ENCODE measurements around the gene CLCN5. TPM values are rescaled to one million over a fixed set of nuclear protein-coding genes. Genes with fewer than 3 reads are reported as not detected.
"Not testable (repeated sequence)": the region's sequence is repeated elsewhere in the genome, so short reads cannot be mapped to it uniquely, and the experiment has no call there.

Gene CLCN5
- total RNA-seq, 1 experiment from 2014 or later: 0.34 TPM

DNA sequence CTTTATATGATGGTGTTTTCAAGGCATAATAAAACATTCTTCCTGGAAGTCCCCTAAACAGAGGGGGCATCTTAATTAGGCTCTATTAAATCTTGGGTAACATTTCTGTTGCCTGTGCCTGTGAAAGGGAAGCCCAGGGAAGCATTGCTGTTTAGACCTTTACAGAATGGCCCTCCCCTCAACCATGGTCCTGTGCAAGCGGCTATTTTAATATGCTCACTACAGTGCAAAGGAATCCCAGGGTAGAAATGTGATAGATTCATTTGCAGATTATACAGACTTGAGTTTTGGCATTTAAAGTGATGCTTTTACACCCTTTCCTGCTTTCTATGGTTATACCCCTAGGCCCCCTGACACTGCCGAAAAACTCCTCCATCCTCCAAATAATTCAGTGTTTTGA lies 65.3 kb downstream of the CLCN5 start:
- in situ Hi-C loops (cut with HindIII; ENCODE audit: low pct_unique_long_range_greater_than_20kb, low sequenced_read_pairs): no loop called here
- no peak for DNase-seq (ENCODE audit: low read depth)

DNA sequence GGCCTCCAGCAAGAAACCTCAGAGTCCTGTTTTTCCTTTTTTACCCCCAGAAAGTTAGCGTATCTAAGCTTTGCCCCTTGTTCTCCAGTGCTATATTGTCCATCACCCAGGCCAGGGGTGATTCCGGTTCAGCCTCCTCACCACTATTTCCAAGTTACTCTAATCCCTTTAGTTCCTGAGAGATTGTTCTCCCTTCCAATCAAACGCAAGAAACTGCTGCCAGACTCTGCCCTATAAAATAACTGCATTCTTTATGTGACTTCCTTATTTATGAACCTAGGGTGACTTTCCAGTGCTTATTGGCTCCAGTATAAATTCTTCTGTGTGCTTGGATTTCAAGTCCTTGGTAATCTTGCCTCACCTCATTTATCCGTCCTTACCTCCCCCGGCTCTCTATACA lies 65.7 kb downstream of the CLCN5 start:
- DNase-seq (ENCODE audit: low read depth): no peak
- in situ Hi-C loops (cut with HindIII; ENCODE audit: low pct_unique_long_range_greater_than_20kb, low sequenced_read_pairs): no loop called here

DNA sequence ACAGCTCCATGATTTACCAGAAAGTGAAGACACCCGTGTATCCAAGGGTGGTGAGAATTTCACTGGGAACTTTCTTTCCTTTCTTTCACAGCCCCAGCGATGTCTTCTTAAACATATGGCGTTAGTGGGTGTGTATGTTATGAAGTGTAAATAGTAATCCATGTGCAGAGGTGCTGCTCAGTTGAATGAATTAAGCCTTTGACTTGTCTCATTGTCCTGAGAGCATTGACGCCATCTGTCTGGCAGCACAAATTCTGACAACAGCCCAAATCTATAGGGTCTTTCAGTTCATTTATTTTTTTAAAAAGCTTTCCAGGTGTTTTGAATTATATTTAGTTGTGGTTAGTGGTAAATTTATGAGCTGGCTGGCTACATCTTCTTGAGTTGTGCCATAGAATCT lies 69.4 kb downstream of the CLCN5 start:
- no peak for DNase-seq (ENCODE audit: low read depth)
- in situ Hi-C loops (cut with HindIII; ENCODE audit: low pct_unique_long_range_greater_than_20kb, low sequenced_read_pairs): no loop called here

DNA sequence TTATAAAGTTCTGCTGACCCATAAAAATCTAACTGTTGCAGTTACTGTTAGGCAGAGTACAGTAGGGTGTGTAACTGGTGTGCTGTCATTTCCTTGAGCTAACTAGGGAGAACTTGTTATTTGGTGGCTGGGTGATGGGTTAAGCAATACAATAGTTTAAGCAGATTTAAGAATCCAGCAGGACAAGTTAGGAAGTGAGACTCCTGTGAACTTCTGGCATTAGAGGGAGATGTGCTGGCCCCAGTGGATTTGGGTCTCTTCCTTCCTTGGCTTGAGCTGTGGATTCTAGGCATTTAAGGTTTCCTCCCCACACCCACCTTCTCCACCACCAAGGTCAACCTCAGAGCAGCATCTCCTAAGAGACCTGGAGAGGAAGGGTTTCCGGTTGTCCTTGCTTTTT lies 70.5 kb downstream of the CLCN5 start:
- in situ Hi-C loops (cut with HindIII; ENCODE audit: low pct_unique_long_range_greater_than_20kb, low sequenced_read_pairs): no loop called here

DNA sequence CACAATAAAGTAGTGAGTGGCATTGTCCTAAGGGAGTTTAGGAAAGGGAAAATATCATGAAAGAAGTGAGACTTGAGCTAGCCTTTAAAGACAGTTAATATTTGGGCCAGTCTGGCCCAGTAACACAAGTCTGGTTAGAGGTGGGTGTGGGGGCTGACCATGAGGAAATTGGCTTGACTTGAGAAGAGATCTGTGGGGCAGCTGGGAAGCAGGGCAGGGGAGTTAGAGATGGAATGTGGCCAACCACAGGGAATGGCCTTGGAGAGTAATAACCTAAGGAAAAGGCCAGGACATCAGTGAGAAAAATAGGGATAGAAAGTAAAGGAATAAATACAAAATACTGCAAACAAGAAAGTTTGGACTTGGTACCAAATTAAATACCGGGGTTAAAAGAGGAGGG lies 71.3 kb downstream of the CLCN5 start:
- DNase-seq (ENCODE audit: low read depth): no peak
- in situ Hi-C loops (cut with HindIII; ENCODE audit: low pct_unique_long_range_greater_than_20kb, low sequenced_read_pairs): no loop called here

More for the DNA sequence above, 70.5 kb downstream of the CLCN5 start:
- no peak for DNase-seq (ENCODE audit: low read depth)

DNA sequence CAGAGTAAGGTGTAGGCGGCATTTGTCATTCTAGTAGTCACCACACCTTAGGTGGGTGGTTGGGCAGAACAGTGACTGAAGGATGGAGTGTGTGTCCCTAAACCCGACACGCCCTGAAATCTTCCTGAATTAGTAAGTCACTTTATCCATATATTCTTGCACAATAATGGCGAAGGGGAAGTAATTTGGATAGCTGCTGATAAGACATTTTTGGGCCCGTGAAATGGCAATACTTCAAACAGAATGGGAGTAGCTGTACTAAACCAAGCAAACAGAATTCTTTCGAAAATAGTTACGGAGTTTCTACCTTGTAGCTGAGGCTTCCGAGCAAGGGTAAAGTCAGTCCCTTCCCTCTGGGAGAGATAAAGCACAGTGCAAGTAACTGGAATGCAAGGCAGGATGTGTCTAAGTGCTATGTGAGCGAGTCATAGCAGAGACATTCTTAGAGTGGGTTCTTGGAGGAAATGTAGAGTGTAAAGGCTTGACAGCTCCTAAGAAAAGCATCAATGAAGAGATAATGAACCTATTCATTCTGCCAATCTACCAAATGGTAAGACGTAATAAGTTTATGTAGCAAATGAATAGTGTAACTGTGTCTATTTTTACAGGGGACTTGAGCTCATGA lies 72.8 kb downstream of the CLCN5 start:
- peak; percentile 26 for DNase-seq (ENCODE audit: low read depth)
- in situ Hi-C loops (cut with HindIII; ENCODE audit: low pct_unique_long_range_greater_than_20kb, low sequenced_read_pairs): no loop called here

DNA sequence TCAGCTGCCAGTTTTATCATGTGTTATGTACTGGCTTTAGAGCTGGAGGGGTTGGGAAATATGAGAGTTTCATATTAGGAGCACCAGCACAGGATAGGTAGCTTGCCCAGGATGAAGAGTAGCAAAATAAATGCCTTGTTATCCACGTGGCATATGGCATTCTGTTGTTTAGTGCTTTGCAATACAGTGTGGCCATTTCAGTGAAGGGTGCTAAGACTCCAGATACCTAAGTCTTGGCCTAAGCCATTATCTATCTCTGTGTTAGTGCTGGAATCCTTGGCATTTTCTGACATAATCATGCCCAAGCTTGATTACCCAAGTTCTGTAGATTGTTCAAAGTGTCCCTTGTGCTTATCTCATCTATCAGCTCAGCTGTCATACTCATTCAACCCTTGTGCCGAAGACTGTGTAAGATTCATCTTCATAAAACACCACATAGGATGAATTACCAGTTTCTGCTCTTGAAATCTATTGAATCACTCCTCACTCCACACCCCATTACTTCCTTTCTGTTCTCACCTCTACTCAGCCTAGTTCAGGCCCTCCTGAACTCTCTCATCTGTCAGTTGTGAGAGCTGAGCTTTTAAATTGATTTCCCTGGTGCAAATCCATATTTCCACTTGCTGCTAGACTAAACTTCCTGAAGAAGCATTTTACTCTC lies 73.5 kb downstream of the CLCN5 start:
- in situ Hi-C loops (cut with HindIII; ENCODE audit: low pct_unique_long_range_greater_than_20kb, low sequenced_read_pairs): no loop called here
- DNase-seq (ENCODE audit: low read depth): no peak

DNA sequence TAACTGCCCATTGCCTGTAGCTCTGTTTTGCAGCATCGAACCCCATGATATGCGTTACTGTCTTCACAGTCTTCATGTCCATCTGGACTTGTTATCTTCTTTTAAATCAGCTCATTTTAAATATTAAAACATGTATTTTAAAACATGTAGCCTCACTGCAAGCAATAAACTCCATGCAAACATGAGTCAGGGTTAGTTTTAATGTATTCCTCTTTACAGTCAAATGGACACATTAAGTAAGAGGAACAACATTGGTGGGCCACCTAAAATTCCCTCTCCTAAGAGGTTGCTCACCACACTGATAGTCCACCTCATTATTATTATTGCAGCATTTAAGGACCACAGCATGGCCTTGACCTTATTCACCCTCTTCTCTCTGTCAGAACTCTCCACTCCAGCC lies 74.1 kb downstream of the CLCN5 start:
- DNase-seq (ENCODE audit: low read depth): no peak
- in situ Hi-C loops (cut with HindIII; ENCODE audit: low pct_unique_long_range_greater_than_20kb, low sequenced_read_pairs): no loop called here

DNA sequence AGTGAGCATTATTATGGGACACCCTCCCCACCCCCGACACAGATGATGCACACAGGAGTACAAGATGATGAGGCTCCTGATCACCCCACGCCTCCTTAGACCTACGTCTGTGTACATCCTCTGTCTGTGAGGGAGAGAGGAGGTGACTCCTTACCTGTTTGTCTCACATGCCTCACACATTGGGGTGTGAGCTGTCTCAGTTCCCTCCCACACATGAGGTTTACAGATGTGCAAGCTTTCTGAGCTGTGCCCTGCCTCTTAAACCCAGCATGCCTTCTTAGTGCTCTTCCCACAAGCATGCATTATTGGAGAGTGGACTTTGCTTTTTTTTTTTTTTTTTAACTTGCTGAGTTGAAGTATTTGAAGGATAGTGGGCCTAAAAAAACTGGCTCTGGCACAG lies 76.7 kb downstream of the CLCN5 start:
- DNase-seq (ENCODE audit: low read depth): no peak
- in situ Hi-C loops (cut with HindIII; ENCODE audit: low pct_unique_long_range_greater_than_20kb, low sequenced_read_pairs): no loop called here

DNA sequence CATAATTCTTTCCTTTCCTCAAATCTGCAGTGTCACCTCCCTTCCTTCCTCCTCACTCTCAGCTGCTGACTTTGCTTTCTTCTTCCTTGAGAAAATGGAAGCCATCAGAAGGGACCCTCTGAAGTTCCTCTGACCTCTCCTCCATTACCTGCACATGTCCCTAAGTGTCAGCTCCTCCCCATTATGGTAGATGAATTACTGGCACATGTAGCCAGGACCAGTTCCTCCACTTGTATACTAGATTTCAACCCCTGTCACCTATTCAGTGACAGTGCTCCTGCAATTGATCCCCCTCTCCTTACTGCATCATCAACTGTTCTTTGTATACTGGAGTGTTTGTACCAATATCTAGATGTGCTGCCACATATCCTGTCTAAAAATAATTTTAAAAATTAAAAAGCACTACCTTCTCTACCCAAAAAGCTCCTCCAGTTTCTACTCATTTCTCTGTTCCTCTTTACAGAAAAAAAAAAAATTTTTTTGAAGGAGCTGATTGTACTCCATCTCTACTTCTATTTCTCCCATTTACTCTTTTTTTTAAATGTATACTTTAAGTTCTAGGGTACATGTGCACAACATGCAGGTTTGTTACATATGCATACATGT lies 78.6 kb downstream of the CLCN5 start:
- no peak for DNase-seq (ENCODE audit: low read depth)
- in situ Hi-C loops (cut with HindIII; ENCODE audit: low pct_unique_long_range_greater_than_20kb, low sequenced_read_pairs): no loop called here

DNA sequence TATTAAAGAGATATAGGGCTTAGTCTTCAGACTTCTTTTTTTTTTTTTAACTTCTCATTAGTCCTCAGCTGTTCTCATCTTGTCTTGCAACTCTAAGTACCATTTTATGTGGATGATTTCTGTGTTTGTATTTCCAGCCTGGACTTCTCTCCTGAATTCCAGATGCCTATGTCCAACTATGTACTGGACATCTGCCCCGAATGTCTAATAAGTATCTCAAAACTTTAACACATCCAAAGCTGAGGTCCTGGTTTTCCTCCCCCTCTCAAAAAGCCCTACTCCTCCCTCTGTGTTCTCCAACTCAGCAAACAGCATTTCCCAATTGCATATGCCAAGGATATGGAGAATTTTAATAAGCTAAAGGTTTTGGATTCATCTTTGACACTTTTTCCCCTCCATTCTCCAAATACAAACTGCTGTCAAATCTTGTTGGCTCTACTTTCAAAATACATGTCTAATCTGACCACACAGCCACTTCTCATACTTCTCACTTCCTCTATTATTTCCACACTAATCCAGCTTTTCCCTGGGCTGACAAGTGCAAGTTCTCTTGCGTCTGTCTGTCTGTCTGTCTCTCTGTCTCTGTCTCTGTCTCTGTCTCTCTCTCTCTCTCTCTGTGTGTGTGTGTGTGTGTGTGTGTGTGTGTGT lies 79.8 kb downstream of the CLCN5 start:
- in situ Hi-C loops (cut with HindIII; ENCODE audit: low pct_unique_long_range_greater_than_20kb, low sequenced_read_pairs): no loop called here
- no peak for DNase-seq (ENCODE audit: low read depth)

DNA sequence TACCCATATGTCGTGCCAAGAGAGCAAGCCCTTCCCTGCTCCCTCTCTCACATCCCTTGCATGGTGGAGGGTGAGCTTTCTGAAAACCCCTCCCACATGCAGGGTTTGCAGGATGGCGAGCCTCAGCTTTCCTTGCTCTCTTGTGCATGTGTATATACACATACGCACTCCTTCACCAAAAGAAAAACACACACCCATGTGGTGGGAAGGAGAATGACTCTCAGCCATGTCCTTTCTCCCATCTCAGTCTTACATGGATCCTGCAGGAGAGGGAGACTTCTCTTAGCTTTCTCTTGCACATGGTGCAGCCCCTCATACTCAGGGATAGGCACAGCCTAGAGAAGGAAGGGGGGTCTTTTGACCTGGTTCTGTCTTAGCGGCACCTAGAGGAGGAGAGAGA lies 81.1 kb downstream of the CLCN5 start:
- in situ Hi-C loops (cut with HindIII; ENCODE audit: low pct_unique_long_range_greater_than_20kb, low sequenced_read_pairs): no loop called here
- no peak for DNase-seq (ENCODE audit: low read depth)

DNA sequence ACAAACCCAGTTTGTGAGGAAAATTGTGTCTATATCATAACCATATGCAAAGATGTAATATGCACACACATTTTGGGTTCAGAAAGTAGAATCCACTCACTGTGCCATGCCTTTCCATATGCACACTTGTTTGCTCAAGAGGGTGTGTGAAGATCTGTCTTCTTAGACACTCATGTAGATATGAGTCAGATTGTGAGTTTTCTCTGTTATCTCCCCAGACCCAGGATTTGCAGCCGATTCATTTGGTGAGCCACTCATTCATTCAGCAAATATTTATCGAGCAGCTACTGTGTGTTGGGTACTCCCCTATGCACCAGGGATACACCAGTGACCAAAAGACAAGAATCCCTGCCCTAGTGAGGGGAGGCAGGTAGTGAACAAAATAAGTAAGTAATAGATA lies 81.5 kb downstream of the CLCN5 start:
- in situ Hi-C loops (cut with HindIII; ENCODE audit: low pct_unique_long_range_greater_than_20kb, low sequenced_read_pairs): no loop called here
- no peak for DNase-seq (ENCODE audit: low read depth)

DNA sequence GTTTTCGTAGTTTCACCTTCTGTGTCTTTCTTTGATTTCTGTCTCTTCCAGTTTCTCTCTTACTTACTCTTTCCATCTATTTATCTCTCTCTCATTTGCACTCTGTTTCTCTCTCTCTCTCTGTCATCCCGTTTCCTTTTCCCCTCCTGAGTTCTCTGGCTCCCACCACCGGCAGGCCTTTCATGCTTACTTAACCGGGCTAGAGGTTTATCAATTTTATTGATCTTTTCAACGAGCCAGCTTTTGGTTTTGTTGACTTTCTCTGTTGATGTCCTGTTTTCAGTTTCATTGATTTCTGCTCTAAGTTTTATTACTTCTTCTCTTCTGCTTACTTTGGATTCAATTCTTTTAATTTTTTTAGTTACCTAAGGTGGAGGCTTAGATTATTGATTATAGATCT lies 103.2 kb downstream of the CLCN5 start:
- in situ Hi-C loops (cut with HindIII; ENCODE audit: low pct_unique_long_range_greater_than_20kb, low sequenced_read_pairs); DNase-seq (ENCODE audit: low read depth): not testable (repeated sequence)

DNA sequence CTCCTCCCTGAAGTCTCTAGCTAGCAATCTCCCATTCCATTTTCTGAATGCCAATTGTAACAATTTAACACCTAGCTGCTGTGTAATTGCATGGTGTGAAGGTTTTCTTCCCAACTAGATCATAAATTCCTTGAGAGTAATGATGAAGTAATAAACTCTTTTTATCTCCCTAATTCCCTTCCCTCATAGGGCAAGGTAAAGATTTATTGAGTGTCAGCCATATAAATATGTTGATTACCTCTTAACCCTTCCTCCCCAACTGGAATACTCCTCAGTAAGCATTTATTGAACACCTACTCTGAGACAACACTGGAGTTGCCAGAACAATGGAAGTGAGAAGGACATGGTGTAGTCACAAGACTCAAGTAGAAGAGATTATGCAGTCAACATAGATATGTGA lies 112.7 kb downstream of the CLCN5 start:
- in situ Hi-C loops (cut with HindIII; ENCODE audit: low pct_unique_long_range_greater_than_20kb, low sequenced_read_pairs): no loop called here
- no peak for DNase-seq (ENCODE audit: low read depth)

DNA sequence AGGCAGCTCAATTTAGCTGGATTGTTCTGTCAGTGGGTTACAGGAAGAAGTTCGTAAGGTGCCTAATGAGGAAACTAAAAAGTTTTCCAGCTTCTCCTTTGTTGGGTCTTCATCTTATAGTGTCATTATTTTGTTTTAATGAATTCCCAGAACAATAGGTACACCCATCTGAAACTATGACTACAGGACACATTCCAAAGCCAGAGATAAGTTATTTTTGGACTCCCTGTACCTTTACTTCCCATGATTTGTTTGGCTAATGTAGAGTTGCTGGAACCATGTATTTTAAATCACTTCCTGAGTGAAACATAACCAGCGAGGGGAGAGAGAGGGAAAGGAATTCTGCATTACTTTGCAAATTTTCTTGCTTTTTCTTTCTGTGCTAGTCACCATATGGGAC lies 114.0 kb downstream of the CLCN5 start:
- no peak for DNase-seq (ENCODE audit: low read depth)
- in situ Hi-C loops (cut with HindIII; ENCODE audit: low pct_unique_long_range_greater_than_20kb, low sequenced_read_pairs): no loop called here

DNA sequence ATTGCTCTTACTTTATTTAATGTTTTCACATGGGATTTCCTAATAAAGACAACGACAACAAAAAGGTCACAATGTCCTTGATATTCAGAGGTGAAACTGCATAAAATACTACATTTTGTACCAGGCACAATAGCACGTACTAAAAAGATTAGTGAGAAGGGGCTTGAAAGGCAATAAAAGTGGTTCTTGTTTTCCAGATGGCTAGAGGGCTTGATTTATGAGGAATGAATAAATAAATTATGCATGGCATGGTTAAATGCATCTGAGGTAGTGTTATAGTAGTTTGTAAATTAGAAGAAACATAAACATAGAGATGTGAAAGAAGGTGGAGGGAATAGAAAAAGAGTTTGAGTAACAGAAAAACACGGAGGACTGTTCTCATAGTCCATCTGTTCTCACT lies 123.4 kb downstream of the CLCN5 start:
- in situ Hi-C loops (cut with HindIII; ENCODE audit: low pct_unique_long_range_greater_than_20kb, low sequenced_read_pairs): no loop called here
- no peak for DNase-seq (ENCODE audit: low read depth)

DNA sequence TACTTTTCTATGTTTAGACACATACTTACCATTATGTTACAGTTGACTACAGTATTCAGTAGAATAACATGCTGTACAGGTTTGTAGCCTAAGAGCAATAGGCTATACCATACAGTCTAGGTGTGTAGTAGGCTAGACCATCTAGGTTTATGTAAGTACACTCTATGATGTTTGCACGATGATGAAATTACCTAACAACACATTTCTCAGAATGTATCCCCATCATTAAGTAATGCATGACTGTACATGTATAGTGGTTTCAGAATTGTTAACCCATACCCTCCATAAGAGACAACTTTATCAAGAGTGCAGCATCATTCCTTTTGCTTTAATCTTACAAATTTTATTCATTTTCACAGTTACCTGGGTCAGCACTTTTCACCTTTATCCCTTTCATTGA lies 126.8 kb downstream of the CLCN5 start:
- in situ Hi-C loops (cut with HindIII; ENCODE audit: low pct_unique_long_range_greater_than_20kb, low sequenced_read_pairs): no loop called here

DNA sequence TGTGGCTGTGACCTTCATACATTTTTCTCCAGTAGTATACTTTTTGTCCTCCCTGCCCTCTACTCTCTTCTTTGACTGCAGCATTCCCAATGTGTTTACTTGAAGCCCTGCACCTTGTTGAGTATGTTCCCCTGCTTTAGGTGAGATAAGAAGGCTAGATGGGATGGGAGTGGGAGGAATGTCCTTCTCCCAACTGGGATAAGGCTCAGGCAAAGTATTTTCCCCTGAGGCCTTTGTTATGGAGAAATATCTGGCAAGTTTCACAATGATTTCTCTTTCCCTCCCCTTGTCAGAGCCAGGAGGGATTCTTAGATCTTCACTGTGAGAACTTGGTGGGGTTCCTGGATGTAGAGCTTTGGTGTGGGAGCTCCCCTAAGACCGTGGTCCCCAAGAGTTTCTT lies 131.8 kb downstream of the CLCN5 start:
- in situ Hi-C loops (cut with HindIII; ENCODE audit: low pct_unique_long_range_greater_than_20kb, low sequenced_read_pairs): no loop called here
- no peak for DNase-seq (ENCODE audit: low read depth)

More for the DNA sequence above, 126.8 kb downstream of the CLCN5 start:
- no peak for DNase-seq (ENCODE audit: low read depth)

Measured in Caki2 (cell line).